Hair follicular keratinocyte (primary cell): Measurements from ENCODE around the gene TBX3. TPM values are rescaled to one million over a fixed set of nuclear protein-coding genes. Genes with fewer than 3 reads are reported as not detected.

Experiments used
- total RNA-seq: library from RNA; depleted of rRNA; stranded (reverse); fragments of >200 nt; gene quantifications from 2 replicates; pipeline ENCODE4 v1.2.3, GENCODE V29; 2015

The TBX3 gene
- 4.4 and 5.2 TPM in 2 replicates for total RNA-seq

DNA sequence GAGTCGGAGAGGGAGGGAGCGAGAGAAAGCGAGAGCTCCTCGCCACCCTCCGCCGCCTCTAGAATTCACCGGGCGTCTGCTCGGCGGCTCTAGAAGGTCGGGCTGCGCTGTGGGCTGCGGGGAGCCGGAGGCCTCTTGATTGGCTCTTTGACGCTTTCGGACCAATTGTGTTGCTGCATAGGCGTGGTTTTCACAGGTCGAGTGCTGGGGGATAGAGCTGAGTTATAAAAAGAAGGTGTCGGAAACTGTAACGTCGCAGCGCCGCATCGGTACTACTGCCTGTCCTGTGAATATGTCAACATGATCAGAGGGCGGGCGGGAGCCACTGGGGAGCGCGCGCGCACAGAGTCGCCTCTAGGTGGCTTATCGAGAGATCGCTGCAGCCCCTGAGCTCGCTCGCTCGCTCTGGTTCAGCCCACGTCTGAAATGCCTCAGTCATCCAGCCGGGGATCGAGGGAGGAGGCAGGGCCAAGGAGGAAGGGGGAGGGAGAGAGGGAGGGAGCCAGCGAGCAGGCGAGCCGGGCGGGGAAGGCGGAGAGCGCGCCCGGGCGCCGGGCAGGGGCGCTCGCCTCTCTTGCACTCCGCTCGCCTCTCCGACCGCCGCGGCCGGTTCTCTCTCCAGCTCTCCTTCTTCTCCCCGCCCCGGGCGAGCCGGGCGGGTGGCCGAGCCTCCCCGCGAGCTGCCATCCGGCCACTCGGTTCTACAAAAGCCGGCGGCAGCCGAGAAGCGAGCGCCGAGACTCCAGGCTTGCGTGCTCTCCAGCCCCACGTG, at the start of gene TBX3:
TSS of gene TBX3 (minus strand) at position 78 of the 772 bp plus-strand sequence. CDS start 975 bp downstream, outside the sequence.

